ENCODE data around the gene RYR2.

The RYR2 gene

DNA sequence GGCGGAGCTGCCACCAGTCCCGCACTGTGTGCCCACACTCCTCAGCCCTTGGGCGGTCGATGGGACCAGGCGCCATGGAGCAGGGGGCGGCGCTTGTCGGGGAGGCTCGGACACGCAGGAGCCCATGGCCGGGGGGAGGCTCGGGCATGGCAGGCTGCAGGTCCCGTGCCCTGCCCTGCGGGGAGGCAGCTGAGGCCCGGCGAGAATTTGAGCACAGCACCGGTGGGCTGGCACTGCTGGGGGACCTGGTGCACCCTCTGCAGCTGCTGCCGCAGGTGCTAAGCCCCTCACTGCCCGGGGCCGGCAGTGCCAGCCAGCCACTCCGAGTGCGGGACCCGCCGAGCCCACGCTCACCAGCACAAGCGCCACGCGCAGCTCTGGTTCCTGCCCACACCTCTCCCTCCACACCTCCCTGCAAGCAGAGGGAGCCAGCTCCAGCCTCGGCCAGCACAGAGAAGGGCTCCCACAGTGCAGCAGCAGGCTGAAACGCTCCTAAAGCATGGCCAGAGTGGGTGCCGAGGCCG, 267.7 kb downstream of the RYR2 start:
- TF ChIP-seq, protein P1, sequence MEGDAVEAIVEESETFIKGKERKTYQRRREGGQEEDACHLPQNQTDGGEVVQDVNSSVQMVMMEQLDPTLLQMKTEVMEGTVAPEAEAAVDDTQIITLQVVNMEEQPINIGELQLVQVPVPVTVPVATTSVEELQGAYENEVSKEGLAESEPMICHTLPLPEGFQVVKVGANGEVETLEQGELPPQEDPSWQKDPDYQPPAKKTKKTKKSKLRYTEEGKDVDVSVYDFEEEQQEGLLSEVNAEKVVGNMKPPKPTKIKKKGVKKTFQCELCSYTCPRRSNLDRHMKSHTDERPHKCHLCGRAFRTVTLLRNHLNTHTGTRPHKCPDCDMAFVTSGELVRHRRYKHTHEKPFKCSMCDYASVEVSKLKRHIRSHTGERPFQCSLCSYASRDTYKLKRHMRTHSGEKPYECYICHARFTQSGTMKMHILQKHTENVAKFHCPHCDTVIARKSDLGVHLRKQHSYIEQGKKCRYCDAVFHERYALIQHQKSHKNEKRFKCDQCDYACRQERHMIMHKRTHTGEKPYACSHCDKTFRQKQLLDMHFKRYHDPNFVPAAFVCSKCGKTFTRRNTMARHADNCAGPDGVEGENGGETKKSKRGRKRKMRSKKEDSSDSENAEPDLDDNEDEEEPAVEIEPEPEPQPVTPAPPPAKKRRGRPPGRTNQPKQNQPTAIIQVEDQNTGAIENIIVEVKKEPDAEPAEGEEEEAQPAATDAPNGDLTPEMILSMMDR (conservative IDR thresholded peaks at IDR 0.05; ENCODE audit: low read depth) = no peak
- DNase-seq (ENCODE audit: low spot score) = no peak
- POLR2A ChIA-PET (ENCODE audit: low non-redundant PET) = no interaction called here
- no peak overlapping the region for H3K27ac ChIP-seq
- CTCF ChIA-PET = no interaction called here

DNA sequence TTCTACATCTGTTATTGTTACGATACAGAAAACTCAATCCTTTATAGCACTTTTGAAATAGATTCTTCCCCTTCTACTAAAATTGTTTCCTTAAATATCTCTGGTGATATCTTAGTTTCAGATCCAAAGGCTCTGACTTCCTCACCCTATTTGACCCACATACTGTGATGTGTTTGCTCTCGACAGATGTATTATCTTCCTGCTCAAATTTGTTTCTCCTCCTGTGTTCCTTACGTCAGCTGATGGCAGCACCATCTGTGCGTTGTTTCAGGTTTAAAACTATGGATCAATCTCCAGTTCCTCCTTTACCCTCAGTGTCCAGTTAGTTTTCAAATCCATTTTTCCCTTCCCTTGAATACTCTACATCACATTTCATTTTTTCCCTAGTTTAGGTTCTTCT, 274.4 kb downstream of the RYR2 start:
- no peak overlapping the region for H3K27ac ChIP-seq
- CTCF ChIA-PET = no interaction called here
- POLR2A ChIA-PET (ENCODE audit: low non-redundant PET) = no interaction called here
- DNase-seq (ENCODE audit: low spot score) = no peak
- TF ChIP-seq, protein P1 (conservative IDR thresholded peaks at IDR 0.05; ENCODE audit: low read depth) = no peak

DNA sequence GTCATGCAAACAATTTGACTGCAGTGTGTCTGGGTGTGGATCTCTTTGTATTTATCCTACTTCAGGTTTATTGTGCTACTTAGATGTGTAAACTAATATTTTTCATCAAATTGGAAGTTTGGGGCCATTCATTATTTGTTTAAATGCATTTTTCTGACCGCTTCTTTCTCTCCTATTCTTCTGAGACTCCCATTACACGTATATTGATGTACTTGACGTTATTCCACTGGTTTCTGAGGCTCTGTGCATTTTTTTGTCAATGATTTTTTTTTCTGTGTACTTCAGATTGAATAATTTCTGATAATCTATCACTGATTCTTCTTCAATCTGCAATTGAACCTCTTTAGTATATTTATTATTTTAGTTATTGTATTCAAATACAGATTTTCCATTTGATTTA, 276.8 kb downstream of the RYR2 start:
- ChIA-PET CTCF (no interaction called here), POLR2A (ENCODE audit: low non-redundant PET) (no interaction called here)
- H3K27ac ChIP-seq = no peak overlapping the region
- TF ChIP-seq, protein P1 (conservative IDR thresholded peaks at IDR 0.05; ENCODE audit: low read depth) = no peak
- no peak for DNase-seq (ENCODE audit: low spot score)

DNA sequence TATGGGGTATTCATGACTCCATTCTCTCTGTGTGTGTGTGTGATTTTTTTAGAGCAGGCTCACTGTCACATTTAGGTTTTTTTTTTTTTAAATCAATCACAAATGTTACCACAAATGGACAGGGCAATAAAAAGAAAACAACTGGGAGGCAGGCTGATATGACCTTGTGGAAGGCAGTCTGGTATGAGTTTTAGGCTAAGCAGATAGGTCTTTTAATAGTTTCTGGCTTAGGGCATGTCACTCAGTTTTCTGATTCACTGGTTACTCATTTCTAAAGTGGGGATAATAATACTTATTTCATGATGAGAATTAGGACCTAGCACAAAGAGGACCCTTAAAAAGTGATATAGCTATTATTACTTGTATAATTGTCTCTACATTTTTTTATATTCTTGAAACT, 278.9 kb downstream of the RYR2 start:
- POLR2A ChIA-PET (ENCODE audit: low non-redundant PET) = no interaction called here
- DNase-seq (ENCODE audit: low spot score) = no peak
- TF ChIP-seq, protein P1 (conservative IDR thresholded peaks at IDR 0.05; ENCODE audit: low read depth) = no peak
- no peak overlapping the region for H3K27ac ChIP-seq
- CTCF ChIA-PET = no interaction called here

DNA sequence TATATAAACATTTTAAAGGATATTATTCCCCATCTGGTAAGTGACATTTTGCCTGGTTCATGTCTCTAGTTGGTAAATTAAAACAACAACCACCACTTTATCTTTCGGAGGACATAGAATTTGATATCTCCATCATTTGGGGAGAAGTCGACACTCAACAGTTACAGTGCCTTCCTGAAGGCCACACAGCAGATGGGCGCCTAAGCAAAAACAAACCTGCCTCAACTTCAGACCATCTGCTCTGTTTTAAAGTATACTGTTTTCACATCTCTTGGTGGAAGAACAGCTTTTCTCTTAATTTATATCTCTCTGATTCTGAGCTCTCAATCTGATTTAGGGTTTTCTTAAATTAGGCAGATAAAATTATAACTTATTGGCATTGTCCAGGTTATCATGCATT, 282.2 kb downstream of the RYR2 start:
- CTCF ChIA-PET = no interaction called here

DNA sequence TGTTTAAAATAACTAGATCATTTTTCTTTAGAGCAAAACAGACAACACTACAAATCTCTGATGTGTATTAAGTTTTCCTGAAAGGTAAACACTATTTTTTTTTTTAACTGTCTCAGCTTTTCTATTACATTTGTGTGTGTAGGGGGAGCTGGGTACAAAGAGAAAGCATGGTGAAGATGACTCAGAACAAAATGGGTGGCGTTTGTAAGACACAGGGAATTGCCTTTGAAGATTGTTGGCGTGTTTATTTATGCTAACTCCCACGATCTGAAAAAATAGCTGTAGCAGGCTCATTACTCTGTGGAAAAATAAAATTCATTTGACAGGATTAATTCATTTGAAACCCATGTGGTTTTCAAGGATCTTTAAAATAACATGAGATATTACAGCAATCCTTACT, 285.1 kb downstream of the RYR2 start:
- TF ChIP-seq, protein P1 (conservative IDR thresholded peaks at IDR 0.05; ENCODE audit: low read depth) = no peak
- no peak for DNase-seq (ENCODE audit: low spot score)
- H3K27ac ChIP-seq = no peak overlapping the region
- ChIA-PET CTCF (interaction anchor here (0.7 kb wide), 1 partner anchor 80 kb away, joined by 3 read pairs; no protein-coding TSS in a partner anchor), POLR2A (ENCODE audit: low non-redundant PET) (no interaction called here)

More for the DNA sequence above, 282.2 kb downstream of the RYR2 start:
- TF ChIP-seq, protein P1 (conservative IDR thresholded peaks at IDR 0.05; ENCODE audit: low read depth) = no peak
- POLR2A ChIA-PET (ENCODE audit: low non-redundant PET) = no interaction called here
- no peak for DNase-seq (ENCODE audit: low spot score)
- no peak overlapping the region for H3K27ac ChIP-seq

DNA sequence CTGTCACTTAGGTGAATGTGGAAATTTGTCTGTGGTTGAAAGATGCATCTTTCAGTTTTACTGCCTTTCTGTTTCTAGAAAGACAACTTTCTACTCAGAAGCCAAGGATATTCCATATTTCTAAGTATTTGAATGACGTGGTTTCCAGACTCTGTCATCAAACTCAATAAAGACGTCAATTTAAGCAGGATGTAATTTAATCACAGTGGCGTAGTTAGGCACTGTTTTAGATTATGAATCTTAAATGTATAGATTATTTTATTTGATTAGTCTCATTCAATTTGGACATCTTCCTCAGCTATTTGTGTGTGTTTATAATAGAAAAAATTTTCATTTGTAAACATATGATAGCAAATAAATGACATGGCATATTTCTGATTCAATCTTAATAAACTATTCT, 298.9 kb downstream of the RYR2 start:
- no peak for DNase-seq (ENCODE audit: low spot score)
- TF ChIP-seq, protein P1 (conservative IDR thresholded peaks at IDR 0.05; ENCODE audit: low read depth) = no peak
- POLR2A ChIA-PET (ENCODE audit: low non-redundant PET) = no interaction called here
- CTCF ChIA-PET = no interaction called here
- H3K27ac ChIP-seq = no peak overlapping the region
